ENCODE results near the gene BBS1. TPM values are rescaled to one million over a fixed set of nuclear protein-coding genes. Genes with fewer than 3 reads are reported as not detected.

The BBS1 gene
- total RNA-seq, 1 experiment from 2014 or later = 29.8 TPM

GRCh38 chr11:66557733-66558326 is 47.4 kb downstream of the BBS1 start:
- Histone ChIP-seq H2AFZ (ENCODE audit: low read depth, low read length, poor library complexity, severe bottlenecking) (no peak overlapping the region), H3K4me2 (ENCODE audit: low read length) (no peak overlapping the region), H3K36me3 (ENCODE audit: control insufficient read depth in 1 of 2, insufficient read depth in 2 of 2, low read length in 2 of 2) (no peaks in the 10 kb centered on the region), H3K9me3 (ENCODE audit: control insufficient read depth in 1 of 2, insufficient read depth in 1 of 2, low read depth in 1 of 2, low read length in 2 of 2) (no peaks in the 10 kb centered on the region), H3K4me1 (ENCODE audit: control insufficient read depth in 1 of 2, insufficient read depth in 2 of 2, low read length in 2 of 2) (no peaks in the 10 kb centered on the region), H3K79me2 (ENCODE audit: insufficient read depth, low read length) (no peaks in the 10 kb centered on the region), H3K9ac (ENCODE audit: low read length) (no peak overlapping the region), H3K9me2 (ENCODE audit: insufficient read depth) (no peaks in the 10 kb centered on the region), H4K20me1 (ENCODE audit: insufficient read depth) (no peaks in the 10 kb centered on the region), H3K27me3 (ENCODE audit: insufficient read depth, low read length) (no peaks in the 10 kb centered on the region), H3K4me3 (replicated peaks in 1 of 2; ENCODE audit: low read depth in 1 of 2, low read length in 2 of 2) (no peak overlapping the region), H3K27ac (ENCODE audit: low read depth, low read length) (no peak overlapping the region)
- ChIA-PET RAD21 (ENCODE audit: low non-redundant PET in 1 of 2, low total read pairs in 2 of 2, uncharacterized antibody in 2 of 2, unreplicated experiment in 2 of 2) (no interaction called here), CTCF (no interaction called here), POLR2A (no interaction called here)
- no TSS peak for BruUV-seq (replicated peaks)
- no peak for DNase-seq (ENCODE audit: low read depth, low spot score)
- TF ChIP-seq YY1 (IDR thresholded peaks at IDR 0.05; ENCODE audit: extremely low read depth, insufficient replicate concordance, low read depth, low read length) = no peak
- TF ChIP-seq SRF (IDR thresholded peaks at IDR 0.05; ENCODE audit: low read depth) = no peak
- TF ChIP-seq JUND (IDR thresholded peaks at IDR 0.05) = no peak
- TF ChIP-seq CTCF (IDR thresholded peaks at IDR 0.05 in 2 of 3, conservative IDR thresholded peaks at IDR 0.05 in 1 of 3; ENCODE audit: borderline replicate concordance in 1 of 3, insufficient read depth in 1 of 3, low read depth in 2 of 3, low read length in 2 of 3) = no peak
- TF ChIP-seq ATF3 (IDR thresholded peaks at IDR 0.05) = no peak
- no peak for TF ChIP-seq EZH2phosphoT487 (IDR thresholded peaks at IDR 0.05; ENCODE audit: borderline replicate concordance)
- no peak for TF ChIP-seq CBX3 (IDR thresholded peaks at IDR 0.05; ENCODE audit: low read depth)
- no peak for TF ChIP-seq POLR2A (IDR thresholded peaks at IDR 0.05; ENCODE audit: borderline replicate concordance, extremely low read depth, insufficient read depth, insufficient read length)
- no peak for TF ChIP-seq FOSL1 (IDR thresholded peaks at IDR 0.05; ENCODE audit: low read depth)
- TF ChIP-seq MAX (IDR thresholded peaks at IDR 0.05) = no peak
- TF ChIP-seq SIN3A (IDR thresholded peaks at IDR 0.05; ENCODE audit: low read depth) = no peak
- TF ChIP-seq POLR2AphosphoS5 (IDR thresholded peaks at IDR 0.05; ENCODE audit: low read depth, low read length) = no peak
- TF ChIP-seq EGR1 (IDR thresholded peaks at IDR 0.05; ENCODE audit: low read depth) = no peak
- TF ChIP-seq ZNF274 (IDR thresholded peaks at IDR 0.05; ENCODE audit: low read depth, low read length) = no peak
- TF ChIP-seq ZFX (IDR thresholded peaks at IDR 0.05) = no peak
- no peak for TF ChIP-seq TCF7L2 (IDR thresholded peaks at IDR 0.05; ENCODE audit: borderline replicate concordance, extremely low read depth, insufficient read depth, insufficient read length)
- TF ChIP-seq REST (IDR thresholded peaks at IDR 0.05; ENCODE audit: low read depth) = no peak
- intact Hi-C loops (cut with micrococcal nuclease) = no loop called here
- ATAC-seq = no peak
